ENCODE results near the gene NEK9.
"Not testable (repeated sequence)": the region's sequence is repeated elsewhere in the genome, so short reads cannot be mapped to it uniquely, and the experiment has no call there.

NEK9 gene

DNA sequence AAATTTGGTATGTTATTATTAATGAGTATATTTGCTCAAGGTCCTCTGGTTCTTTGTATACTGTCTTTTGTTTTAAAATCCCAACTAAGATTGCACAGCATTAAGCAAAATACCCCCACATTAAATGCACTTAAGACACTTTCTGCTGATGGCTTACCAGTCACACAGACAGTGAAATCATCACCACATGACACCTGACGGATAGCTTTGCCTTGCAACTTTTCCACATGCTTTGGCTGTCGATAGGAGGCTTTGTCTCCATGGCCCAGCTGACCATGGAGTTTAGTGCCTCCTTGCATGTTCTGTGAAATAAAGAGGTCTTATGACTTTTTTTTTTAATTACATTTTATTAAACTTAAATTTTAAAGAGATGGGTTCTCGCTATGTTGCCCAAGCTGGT is 19.7 kb downstream of the NEK9 start:
- DNase-seq (ENCODE audit: low read depth in 2 of 2), result no peak

DNA sequence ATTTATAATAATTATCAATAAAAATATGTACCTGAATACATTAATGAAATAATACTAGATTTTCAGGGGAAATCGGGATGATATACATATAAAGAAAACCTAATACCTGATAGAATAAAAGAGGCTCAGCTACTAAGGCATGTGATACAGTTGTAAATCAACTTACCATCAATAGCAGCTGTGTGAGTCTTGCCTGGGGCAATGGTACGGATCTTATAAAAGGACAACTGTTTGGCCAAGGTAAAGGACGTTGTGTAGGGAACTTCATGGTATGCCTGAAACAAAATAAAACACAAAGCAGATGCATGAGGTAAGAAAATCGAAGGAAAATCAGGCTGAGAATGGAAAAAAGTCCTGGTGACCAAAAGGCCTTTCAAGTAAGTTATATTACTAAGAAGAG is 25.4 kb downstream of the NEK9 start:
- DNase-seq (ENCODE audit: low read depth in 2 of 2), result no peak

DNA sequence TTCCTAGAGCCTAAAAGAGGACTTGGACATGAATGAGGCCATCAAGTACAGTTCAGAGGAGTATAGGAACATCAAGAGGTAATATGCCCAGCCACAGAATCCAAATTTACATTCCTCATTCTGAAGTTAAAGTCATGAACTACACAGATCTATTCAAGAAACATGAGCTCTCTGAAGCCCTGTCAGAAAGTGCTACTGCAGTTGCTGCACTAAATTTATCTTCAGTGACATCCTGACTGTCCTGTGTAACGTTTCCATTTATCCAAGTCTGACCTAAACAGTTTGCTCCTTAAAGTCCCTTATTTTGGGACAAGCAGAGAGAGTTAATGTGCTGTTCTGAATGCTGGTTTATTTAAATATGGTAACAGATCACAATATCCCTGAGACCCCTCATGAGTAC is 28.2 kb downstream of the NEK9 start:
- DNase-seq (ENCODE audit: low read depth in 2 of 2), result no peak

DNA sequence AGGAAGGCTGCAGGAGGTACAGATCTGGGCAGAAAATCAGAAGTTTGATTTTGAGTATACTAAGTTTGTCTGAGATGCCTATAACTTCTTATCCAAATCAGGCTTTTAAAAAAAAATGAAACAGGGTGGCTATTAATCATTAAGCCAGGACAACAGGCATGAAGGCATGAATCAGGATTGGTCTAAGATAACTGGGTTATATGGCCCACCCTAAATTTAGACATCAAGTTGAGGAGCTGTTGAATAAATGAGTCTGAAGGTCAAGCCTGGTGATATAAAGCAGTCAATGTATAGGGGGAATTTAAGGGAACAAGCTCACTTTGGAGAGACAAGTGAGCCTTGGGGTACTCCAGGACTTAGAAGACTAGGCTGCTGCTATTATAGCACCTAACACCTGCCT is 28.6 kb downstream of the NEK9 start:
- DNase-seq (ENCODE audit: low read depth in 2 of 2), result no peak

DNA sequence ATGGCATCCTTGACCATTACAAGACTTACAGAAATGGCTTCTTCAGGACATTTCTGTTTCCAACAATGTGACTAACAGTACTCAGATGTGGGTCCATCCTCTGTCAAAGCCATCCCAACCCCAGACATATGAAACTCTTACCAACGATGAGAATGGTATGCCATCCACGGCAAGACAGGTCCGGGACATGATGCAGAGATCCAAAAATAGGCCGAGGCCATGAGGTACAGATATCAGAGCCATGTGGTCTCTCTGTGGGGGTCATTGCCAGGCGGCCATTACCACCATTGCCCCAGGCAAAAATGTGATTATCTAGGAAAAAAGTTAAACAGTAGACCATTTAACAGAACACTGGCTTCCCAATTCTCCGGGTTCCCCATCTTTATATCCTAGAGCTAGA is 29.9 kb downstream of the NEK9 start:
- DNase-seq (ENCODE audit: low read depth in 2 of 2), result no peak

DNA sequence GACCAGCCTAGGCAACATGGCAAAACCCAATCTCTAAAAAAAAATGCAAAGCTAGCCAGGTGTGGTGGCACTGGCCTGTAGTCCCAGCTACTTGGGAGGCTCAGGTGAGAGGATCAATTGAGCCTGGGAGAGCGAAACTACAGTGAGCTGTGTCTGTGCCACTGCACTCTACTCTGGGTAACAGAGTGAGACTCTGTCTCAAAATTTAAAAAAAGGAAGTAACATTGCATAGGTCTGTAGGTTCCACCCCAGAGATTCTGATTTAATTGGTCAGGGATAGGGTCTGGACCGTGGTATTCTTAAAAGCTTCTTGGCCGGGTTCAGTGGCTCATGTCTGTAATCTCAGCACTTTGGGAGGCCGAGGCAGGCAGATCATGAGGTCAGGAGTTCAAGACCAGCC is 31.2 kb downstream of the NEK9 start:
- DNase-seq (ENCODE audit: low read depth in 2 of 2), result no peak

DNA sequence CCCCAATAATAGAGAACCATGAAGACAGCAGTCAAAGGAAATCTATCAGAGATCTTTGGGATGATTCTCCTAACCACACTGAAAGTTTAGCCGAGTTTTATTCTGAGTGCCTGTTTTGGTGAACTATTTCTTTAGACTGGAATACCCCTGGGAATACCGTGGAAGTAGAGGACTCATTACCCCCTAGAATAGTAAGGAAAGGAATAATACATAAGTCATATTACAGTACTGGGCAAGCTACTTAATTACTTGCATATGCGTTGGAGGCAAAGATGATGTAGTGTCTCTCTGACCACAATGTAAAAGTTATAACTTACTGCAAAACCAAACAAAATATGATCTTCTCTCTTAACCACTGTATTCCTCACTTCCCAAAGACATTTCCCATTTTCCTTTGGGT is 32.0 kb downstream of the NEK9 start:
- DNase-seq (ENCODE audit: low read depth in 2 of 2), result no peak

DNA sequence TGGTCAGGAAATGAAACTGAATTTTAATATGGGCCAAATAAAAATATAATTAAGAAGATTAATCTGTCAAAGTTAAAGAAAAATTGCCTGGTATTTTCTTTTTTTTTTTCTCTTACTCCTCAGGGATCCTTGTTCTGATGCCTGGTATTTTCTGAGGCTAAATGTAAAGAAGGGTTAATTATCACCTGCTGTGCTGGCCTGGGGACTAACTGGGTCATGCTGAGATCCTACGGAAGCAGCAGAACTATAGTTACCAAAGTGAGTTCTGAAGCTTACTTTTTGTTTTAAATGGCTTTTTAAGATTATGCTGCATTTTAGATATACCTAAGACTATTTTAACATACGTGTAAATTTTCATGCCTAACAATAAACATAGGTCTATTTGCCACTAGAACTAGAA is 34.1 kb downstream of the NEK9 start:
- DNase-seq (ENCODE audit: low read depth in 2 of 2), result no peak

DNA sequence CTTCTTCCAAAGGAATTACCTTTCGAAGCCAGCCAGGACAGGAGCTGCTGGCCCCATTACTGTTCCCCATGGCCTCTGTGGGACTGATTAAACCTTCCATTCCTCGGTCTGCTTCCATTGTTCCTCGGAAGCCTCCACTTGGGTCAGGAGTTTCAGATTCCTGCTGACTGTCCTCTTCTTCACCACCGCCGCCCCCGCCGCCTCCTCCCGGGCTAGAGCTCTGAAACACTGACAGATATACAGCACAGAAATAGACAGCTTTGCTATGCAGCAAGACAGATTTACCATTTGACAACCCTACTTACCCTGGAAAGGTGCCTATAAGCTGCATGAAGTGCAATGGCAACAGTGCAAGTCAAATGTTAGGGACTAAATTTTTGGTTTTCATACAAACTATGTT is 35.6 kb downstream of the NEK9 start:
- DNase-seq (ENCODE audit: low read depth in 2 of 2), result no peak

DNA sequence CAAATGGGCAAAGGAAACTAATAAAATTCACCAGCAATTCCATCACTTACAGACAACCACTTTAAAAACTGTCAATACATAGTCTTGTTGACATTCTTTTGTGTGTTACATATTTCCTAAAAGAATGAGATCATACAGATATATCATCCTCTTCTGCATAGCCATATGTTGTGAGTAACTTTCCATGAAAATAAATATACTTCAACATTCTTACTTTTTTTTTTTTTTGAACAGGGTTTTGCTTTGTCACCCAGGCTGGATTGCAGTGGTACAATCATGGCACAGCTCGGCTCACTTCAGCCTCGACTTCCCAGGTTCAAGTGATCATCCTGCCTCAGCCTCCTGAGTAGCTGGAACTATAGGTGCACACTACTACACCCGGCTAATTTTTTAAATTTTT is 36.5 kb downstream of the NEK9 start:
- DNase-seq (ENCODE audit: low read depth in 2 of 2), result no peak

DNA sequence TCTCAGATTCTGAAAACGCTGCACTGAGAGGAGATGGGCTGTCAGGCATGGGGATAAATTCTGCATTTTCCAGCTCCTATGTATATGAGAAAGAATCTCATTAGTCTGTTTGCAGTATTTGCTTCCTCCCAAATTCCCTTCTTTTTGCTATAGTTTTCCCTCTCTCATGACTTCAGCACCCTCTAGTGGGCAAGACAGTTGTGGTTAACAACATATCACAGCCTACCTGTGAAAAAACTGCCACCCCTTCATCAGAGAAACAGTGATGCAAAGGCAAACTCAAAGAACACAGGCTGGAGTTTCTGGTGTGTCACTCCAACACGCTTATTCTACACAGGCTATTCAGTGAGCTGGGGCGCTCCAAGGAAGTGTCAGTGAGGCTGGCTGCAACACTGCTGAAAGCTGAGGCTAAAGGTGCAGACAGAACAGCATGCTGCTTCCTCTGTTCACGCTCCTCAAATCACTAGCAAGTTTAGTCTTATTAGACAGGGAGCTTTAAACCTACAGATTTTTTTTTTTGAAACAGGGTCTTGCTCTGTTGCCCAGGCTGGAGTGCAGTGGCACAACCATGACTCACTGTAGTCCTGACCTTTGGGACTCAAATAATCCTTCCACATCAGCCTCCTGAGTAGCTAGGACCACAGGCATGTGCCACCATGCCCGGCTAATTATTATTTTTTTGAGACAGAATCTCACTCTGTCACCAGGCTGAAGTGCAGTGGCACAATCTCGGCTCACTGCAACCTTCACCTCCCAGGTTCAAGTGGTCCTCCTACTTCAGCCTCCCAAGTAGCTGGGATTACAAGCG is 38.1 kb downstream of the NEK9 start:
- DNase-seq (ENCODE audit: low read depth in 2 of 2), result no peak

DNA sequence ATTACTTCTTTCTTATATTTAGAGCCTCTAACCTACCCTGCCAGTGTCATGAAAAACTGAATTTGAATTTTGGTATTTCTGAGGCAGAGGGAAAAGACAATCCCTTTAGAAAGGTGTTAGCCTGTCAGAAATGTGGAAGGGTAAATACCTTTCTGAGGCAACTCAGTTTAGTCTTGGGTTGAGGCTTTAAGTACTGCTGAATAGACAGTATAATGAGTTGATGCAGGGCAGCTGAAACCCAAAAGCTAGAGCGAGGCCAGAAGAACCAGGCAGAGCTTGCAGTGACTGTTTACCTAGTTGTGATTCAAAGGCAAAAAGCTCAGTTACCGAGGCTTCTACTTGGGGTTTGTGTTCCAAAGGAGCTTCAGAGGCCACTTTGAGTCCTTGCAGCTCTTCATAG is 38.7 kb downstream of the NEK9 start:
- DNase-seq (ENCODE audit: low read depth in 2 of 2), result no peak

DNA sequence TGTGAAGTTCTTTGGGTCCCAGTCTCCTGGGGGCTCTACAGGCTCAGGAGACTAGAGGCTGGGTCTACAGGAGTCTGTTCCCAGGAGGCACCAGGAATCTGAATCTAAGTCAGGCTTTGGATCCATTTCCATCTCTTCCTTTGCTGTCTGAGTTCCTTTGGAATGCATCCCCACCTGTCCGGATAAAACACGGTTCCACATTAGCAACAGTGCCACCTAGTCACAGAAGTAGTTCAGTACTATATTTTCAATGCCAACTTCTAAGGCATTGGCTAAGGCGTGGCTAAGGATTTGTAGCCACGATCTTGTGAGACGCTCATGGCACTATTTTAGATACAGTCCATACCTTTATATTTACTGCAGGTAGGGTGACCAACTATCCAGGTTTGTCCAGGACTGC is 42.3 kb downstream of the NEK9 start:
- DNase-seq (ENCODE audit: low read depth in 2 of 2), result no peak

DNA sequence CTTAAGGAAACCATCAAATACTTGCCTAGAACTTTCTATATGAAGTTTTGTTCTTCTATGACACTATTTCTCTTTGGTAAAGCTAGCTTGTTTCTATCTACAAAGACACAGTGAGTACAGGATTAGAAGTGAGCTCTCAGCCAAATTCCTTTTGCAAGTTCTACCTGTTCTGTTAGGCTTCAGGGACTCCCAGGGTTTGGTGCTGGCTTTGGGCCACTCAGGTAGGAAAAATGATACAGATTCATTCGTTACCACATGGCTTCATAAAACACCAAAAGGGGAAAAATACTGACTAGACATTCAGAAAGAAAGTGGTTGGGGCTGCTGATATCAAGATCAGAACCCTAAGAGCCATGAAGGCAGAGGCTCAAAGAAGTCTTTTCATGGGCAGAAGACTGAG is 43.6 kb downstream of the NEK9 start:
- DNase-seq (ENCODE audit: low read depth in 2 of 2), result no peak

DNA sequence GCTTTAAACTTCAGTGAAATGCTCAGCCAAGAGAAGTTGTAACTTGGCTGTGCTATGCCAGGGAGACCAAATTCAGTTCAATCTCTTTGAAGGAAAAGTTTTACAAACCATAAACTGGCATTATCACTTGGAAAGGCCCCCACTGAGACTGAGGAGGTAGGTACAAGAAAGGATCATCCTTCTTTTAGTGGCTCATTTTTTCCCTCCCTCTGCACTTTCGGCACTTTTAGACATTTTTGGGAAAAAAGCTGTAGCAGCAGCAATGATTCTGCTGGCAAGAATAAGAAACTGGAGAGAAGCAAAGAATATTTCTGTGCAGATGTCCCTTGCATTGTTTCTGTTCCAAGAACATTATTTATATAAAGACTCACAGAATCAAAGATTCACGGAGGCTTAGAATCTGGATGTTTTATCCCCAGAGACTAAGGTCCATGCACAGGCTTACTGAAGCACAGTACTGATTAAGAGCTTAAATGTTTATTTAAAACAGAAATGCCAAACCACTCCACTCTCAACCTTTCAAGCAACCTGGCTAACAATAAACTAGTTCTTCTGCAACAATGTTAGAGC is 45.1 kb downstream of the NEK9 start:
- DNase-seq (ENCODE audit: low read depth in 2 of 2), result no peak

DNA sequence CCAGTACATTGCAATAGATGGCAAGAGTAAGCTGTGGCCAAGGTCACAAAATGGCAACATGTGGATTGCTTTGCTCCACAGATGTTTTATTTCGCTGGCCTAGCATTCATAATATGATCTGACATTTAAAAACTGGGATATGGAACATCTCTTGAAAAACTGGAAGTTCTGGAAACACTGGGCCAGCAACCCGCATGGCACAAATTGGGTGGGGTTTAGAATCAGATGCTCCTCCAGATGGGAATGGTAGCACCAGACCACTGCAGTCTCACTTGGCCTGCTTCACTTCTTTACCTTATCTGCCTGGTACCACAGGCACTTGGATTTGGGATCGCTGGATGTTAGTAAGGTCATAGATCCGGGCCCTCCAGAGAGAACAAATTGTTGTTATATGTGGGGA is 47.3 kb downstream of the NEK9 start:
- no peak for DNase-seq (ENCODE audit: low read depth in 2 of 2)

DNA sequence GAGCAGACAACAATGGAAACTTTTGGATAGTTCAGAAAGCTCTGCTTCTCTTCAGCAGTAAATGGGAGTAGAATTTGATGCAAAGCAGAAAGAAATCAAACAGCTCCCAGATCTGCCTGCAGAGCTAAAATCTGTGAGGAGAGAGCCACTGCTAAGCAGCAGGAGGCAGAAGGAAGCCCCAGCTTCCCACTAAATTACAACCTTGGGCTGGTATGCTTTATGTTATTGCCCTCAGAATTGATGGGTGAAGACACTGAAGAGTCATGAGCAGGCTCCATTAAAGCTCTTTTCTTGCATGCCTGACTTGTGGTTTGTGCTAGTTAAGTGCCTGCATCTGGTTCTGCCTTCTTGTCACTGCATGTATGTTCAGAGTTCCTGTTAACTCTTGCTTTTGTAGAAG is 49.1 kb downstream of the NEK9 start:
- no peak for DNase-seq (ENCODE audit: low read depth in 2 of 2)

DNA sequence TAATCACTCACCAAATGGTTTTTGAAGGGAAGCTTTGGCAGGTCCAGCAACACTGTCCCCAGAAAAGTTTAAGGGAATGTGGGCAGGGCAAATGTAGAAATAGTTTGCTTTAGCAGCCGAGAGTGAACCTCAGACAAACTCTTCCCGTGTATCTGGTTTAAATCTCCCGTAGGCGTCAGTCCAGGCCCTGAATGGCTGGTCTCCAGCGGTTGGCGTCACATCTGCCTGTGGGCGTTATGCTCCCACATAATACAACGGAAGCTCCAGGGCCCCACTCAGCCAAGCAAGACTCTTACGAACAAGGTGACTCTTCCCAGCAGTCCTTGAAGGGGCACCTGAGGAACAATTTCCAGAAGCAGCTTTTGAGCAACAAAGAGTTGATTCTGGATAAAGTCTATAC is 56.5 kb downstream of the NEK9 start:
- DNase-seq (ENCODE audit: low read depth in 2 of 2), result no peak

DNA sequence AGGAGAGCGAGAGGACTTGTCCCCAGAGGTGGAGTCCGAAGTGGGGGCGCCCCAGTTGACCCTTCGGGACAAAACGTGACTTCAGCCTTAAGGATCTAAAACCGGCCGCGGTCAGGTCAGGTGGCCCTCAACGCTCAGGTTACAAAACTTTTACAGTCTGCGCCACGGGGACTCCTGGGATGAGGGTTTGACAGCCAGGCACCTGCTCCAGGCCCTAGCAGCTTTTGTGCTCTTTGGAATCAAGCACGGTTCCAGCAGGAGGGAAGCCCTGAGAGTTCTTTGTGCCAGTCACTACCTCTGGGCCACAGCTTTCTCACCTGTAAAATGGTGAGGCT is 57.1 kb downstream of the NEK9 start:
- no peak for DNase-seq (ENCODE audit: low read depth in 2 of 2)

DNA sequence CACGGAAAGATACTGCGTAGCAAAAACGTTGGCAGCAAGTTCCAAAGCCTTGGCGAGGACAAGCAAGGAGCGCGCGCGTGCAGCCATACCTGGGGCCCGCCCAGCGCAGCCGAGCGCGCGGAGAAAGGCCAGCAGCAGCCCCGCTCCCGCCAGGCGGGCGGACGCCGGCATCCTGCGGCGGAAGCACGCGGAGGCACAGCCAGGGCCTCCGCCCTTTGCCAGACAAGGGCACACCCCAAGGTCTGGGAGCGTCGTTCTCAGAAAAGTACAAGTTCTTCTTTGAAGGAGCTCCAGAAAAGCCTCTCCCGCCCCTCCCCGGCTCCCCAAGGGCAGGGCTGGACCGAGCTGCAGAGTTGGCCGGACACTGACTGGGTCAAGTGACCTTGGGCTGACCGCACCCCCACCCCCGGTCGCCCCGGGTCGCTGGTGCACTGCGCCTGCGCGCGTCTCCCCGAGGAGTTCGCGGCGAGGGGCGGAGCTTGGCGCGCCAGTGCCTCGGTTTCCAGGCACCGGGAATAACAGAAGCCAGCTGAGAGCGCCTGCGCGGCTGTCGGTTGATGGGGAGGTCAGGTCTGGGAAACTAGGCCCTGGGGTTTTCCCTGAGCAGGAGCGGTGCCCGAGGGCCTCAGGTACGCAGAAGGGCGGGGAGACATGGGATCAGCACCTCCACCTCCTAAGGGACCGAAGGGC is 57.6 kb downstream of the NEK9 start, which contains the start of gene ZC2HC1C:
ZC2HC1C (plus strand) TSS at position 521 of the 690 bp plus-strand sequence. CDS start 933 bp downstream, outside the sequence.
- peak in 1 of 2 donors; percentile 9 for DNase-seq (ENCODE audit: low read depth in 2 of 2)

DNA sequence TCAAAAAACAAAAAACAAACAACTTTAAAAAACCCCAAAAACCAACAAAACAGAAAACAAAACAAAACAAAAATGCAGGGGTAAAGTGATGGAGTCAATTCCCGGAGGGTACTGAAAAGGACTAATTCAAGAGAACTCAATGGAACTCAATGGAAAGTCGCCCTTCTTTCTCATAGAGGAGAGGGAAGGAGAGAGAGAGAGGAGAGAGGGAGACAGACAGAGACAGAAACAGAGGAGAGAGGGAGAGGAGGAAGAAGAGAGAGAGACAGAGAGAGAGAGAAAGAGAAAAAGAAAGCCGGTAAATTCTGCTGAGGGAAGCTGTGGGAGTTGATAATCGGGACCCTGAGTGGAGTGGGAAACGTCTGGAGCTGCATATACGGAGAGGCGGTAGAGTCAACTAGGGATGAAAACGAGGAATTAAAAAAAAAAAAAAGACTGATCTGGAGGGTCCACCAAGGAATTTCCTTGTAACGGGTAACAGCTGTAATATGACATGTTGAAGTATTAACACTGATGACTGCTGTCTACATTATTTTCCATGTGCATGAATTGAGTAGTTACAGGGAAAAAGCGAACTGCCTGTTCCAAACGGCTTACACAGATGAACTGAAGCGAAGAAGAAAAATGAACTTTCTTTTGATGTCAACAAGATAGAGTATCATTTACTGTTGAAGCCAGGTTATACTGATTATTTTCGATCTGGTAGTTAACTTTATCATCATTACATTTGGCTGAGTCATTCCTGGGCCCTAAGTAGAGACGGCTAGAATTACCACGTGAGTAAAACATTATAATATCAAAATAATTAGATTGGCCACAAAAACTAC is 58.3 kb downstream of the NEK9 start:
- DNase-seq (ENCODE audit: low read depth in 2 of 2), result no peak

DNA sequence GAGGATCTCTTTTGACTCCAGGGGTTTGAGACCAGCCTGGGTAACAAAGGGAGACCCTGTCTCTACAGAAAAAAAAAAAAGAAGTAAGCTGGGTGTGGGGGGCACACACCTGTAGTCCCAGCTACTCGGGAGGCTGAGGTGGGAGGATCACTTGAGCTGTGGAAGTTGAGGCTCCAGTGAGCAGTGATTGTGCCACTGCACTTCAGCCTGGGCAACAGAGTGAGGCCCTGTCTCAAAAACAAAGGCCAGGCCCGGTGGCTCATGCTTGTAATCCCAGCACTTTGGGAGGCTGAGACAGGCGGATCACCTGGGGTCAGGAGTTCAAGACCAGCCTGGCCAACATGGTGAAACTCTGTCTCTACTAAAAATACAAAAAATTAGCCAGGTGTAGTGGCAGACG is 59.1 kb downstream of the NEK9 start:
- DNase-seq (ENCODE audit: low read depth in 2 of 2), result not testable (repeated sequence)

All from stimulated activated CD8-positive, alpha-beta memory T cell treated with anti-CD3 and anti-CD28 coated beads, Interleukin-7, amount 100 ng/mL, for 1 hour (primary cell).